Lung (tissue), 12 donors: ENCODE results near the gene PIP5K1C. TPM values are rescaled to one million over a fixed set of nuclear protein-coding genes. Genes with fewer than 3 reads are reported as not detected.

Experiments used
- ATAC-seq: fragments of 200-7000 bp; cut with Tn5 transposase; one replicate; pipeline ENCODE4 v1.9.1; 2020; ENCODE audit warnings: moderate number of reproducible peaks; ENCODE audit not compliant: insufficient read depth, low FRiP score
- DNase-seq, 3 donors: peaks; one replicate each; pipeline ENCODE4 v3.0.0-alpha.2; 2013 to 2017
- H3K27ac ChIP-seq, 2 donors: one replicate each; pipeline ENCODE4 v1.5.1; 2013; ENCODE audit warnings: mild to moderate bottlenecking in 2 of 2, moderate library complexity in 2 of 2, control low read depth in 1 of 2, inconsistent platforms in 1 of 2, low read depth in 1 of 2, low read length in 1 of 2
- H3K27me3 ChIP-seq, 3 donors: one replicate each; pipeline ENCODE4 v1.5.1; 2013; ENCODE audit warnings: low read length in 2 of 3; ENCODE audit not compliant: control insufficient read depth in 3 of 3, insufficient read depth in 3 of 3
- H3K36me3 ChIP-seq, 4 donors: one replicate each; pipeline ENCODE4 v1.5.1; 2013; ENCODE audit warnings: low read length in 4 of 4, mild to moderate bottlenecking in 1 of 4, moderate library complexity in 1 of 4; ENCODE audit not compliant: control insufficient read depth in 4 of 4, insufficient read depth in 4 of 4
- H3K4me1 ChIP-seq, 5 donors: one replicate each; pipeline ENCODE4 v1.5.1; 2013; ENCODE audit warnings: low read length in 5 of 5, mild to moderate bottlenecking in 2 of 5, moderate library complexity in 1 of 5; ENCODE audit not compliant: control insufficient read depth in 5 of 5, insufficient read depth in 5 of 5
- H3K4me3 ChIP-seq: one replicate; pipeline ENCODE4 v1.5.1; 2013; ENCODE audit warnings: mild to moderate bottlenecking, control low read depth, moderate library complexity
- H3K9ac ChIP-seq, 2 donors: one replicate each; pipeline ENCODE4 v1.5.1; 2013; ENCODE audit warnings: low read length in 2 of 2, control low read depth in 1 of 2; ENCODE audit not compliant: insufficient read depth in 1 of 2
- H3K9me3 ChIP-seq, 4 donors: one replicate each; pipeline ENCODE4 v1.5.1; 2013; ENCODE audit warnings: low read length in 3 of 4, mild to moderate bottlenecking in 1 of 4, moderate library complexity in 1 of 4; ENCODE audit not compliant: control insufficient read depth in 4 of 4, insufficient read depth in 3 of 4
- WGBS, 2 donors: extraction: QIAGEN DNeasy Blood & Tissue Kit; methylation state at CpG; one replicate each; pipeline ENCODE4 v1.1.7; 2013; 5-methylcytosine and 5-hydroxymethylcytosine counted together
- polyA plus RNA-seq, 2 donors: library from polyadenylated mRNA; stranded (reverse); fragments of 200-250 nt; gene quantifications; one replicate each; pipeline ENCODE4 v1.2.1, GENCODE V29; 2013
- total RNA-seq, 2 donors: library from RNA; depleted of rRNA in 1 of 2; stranded (reverse); fragments of >200 nt in 1 of 2; gene quantifications; one replicate each; pipeline ENCODE4 v1.2.1, GENCODE V29; 2014 to 2021
- TF ChIP-seq, protein P1 (sequence below): IDR thresholded peaks from 2 replicates; pipeline ENCODE4 v1.5.1; 2012; ENCODE audit warnings: mild to moderate bottlenecking; ENCODE audit errors: control extremely low read depth, extremely low read depth
- donor health status: control.
- donor health status: control.
- donor health status: Bipolar disorder and iron deficiency.
- donor health status: healthy.
- donor health status: DM: yes; HTN: yes; CAD: no.

Gene PIP5K1C
- total and polyA plus RNA-seq, 4 donors = 16.3 to 39.4 (median 20.5) TPM

DNA sequence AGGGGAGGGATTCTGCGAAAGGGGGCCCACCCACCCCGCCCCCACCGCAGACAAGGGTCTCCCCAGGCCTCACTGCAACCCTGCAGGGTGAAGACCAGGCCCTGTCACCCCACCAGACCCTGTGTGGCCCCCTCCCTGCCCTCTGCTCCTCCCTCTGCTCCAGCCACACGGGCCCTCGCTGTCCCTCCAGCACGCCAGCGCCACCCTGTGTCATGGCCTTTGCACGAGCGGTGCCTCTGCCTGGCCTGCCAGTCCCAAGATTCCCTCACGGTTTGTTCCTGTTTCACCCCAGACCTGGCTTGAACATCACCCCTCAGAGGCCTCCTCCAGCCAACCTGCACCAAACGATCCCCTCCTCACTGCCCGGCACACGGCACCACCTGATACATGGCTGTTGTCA, 27.3 kb downstream of the PIP5K1C start:
- TF ChIP-seq, protein P1, sequence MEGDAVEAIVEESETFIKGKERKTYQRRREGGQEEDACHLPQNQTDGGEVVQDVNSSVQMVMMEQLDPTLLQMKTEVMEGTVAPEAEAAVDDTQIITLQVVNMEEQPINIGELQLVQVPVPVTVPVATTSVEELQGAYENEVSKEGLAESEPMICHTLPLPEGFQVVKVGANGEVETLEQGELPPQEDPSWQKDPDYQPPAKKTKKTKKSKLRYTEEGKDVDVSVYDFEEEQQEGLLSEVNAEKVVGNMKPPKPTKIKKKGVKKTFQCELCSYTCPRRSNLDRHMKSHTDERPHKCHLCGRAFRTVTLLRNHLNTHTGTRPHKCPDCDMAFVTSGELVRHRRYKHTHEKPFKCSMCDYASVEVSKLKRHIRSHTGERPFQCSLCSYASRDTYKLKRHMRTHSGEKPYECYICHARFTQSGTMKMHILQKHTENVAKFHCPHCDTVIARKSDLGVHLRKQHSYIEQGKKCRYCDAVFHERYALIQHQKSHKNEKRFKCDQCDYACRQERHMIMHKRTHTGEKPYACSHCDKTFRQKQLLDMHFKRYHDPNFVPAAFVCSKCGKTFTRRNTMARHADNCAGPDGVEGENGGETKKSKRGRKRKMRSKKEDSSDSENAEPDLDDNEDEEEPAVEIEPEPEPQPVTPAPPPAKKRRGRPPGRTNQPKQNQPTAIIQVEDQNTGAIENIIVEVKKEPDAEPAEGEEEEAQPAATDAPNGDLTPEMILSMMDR = no peak
- DNase-seq = no peak
- WGBS, 2 donors = 89 to 90% methylated on average over 12 to 13 of the region's 13 CpGs
- H3K9ac ChIP-seq = no peak overlapping the region
- no peaks in the 10 kb centered on the region for H3K27me3 ChIP-seq
- H3K9me3 ChIP-seq = no peaks in the 10 kb centered on the region
- H3K4me1 ChIP-seq = peaks cover 0 to 28% (median 14%) of the 10 kb centered on the region in 5 donors
- ATAC-seq = no peak
- no peak overlapping the region for H3K4me3 ChIP-seq
- H3K27ac ChIP-seq = no peak overlapping the region
- peaks cover 0 to 2% (median under 1%) of the 10 kb centered on the region in 4 donors for H3K36me3 ChIP-seq

DNA sequence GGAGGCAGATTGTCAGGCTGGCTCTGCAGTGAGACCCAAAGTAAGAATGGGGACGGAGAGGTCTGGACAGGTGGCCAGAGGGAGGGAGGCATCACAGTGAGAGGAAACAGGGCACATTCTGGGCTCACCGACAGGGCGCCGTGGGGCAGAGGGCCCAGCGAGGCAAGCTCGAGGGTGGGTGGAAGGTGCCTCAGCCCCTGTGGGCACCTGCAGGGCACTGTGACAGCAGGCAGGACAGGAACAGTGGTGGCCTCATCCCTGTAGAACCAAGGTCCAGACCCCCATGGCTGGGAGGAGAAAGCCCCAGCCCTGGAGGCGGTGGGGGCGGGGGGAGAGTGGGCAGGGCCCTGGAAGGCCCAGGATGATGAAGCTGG, 27.7 kb downstream of the PIP5K1C start:
- Histone ChIP-seq H3K27me3 (no peaks in the 10 kb centered on the region), H3K9ac (no peak overlapping the region), H3K27ac (peak overlapping the region; percentile 82 to 90), H3K9me3 (no peaks in the 10 kb centered on the region), H3K4me1 (peaks cover 0 to 28% (median 14%) of the 10 kb centered on the region in 5 donors), H3K4me3 (no peak overlapping the region), H3K36me3 (peaks cover 0 to 2% (median under 1%) of the 10 kb centered on the region in 4 donors)
- WGBS, 2 donors = 88 to 91% methylated on average over 8 of the region's 8 CpGs
- ATAC-seq (no peak), DNase-seq (no peak)
- TF ChIP-seq, protein P1 = no peak

DNA sequence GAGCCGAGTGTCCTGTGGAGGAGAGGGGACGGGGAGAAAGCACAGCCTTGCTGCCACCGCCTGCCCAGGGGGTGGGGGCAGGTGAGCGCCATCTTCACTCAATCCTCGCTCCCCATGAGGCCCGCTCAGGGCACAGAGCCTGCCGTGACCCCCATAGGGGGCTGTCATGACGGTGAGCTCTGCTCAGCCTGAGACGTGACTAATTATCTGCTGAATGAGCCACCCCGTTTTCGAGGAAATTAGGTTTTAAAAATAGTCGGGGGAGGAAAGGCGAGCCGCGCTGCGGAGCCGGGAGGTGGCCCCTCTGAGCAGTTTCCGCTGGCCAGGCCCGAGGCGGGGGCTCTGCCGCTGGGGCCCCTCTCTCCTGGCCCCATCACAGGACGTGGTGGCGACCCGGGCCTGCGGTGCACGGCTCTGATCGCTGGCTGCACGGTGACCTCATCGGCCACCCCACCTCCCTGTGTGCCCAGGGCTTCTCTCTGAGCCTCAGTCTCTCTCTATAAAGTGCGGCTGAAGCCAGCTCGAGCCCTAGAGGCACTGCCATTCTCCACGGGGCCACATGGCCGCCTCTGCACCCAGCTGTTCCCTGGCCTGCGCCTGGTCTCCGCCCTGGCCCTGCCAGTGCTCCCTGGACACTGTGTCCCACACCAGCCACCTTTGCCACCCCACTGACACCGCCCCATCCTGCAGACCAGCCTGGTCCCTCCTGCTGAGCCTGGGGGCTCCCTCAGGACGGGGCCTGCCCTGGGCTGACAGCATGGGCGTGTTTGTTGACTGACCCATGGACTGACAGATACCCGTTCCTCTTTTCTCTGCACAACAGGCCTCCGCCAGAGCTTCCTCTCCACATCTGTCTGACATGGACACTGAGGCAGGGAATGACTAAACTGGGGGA, 28.3 kb downstream of the PIP5K1C start:
- H3K36me3 ChIP-seq = peaks cover 0 to 3% (median under 1%) of the 10 kb centered on the region in 4 donors
- TF ChIP-seq, protein P1 = no peak
- no peaks in the 10 kb centered on the region for H3K27me3 ChIP-seq
- H3K4me3 ChIP-seq = no peak overlapping the region
- no peaks in the 10 kb centered on the region for H3K9me3 ChIP-seq
- DNase-seq = peak in 2 of 3 donors; percentile 23 to 57
- no peak for ATAC-seq
- no peak overlapping the region for H3K9ac ChIP-seq
- peak overlapping the region; percentile 82 to 90 for H3K27ac ChIP-seq
- peaks cover 0 to 28% (median 14%) of the 10 kb centered on the region in 5 donors for H3K4me1 ChIP-seq
- 24 to 35% methylated on average over 40 of the region's 40 CpGs for WGBS, 2 donors
